ENCODE data around the gene DGKD. TPM values are rescaled to one million over a fixed set of nuclear protein-coding genes. Genes with fewer than 3 reads are reported as not detected.

Gene DGKD
- total and polyA plus RNA-seq, 2 donors from 2014 or later: 2.6 to 32.3 TPM

DNA sequence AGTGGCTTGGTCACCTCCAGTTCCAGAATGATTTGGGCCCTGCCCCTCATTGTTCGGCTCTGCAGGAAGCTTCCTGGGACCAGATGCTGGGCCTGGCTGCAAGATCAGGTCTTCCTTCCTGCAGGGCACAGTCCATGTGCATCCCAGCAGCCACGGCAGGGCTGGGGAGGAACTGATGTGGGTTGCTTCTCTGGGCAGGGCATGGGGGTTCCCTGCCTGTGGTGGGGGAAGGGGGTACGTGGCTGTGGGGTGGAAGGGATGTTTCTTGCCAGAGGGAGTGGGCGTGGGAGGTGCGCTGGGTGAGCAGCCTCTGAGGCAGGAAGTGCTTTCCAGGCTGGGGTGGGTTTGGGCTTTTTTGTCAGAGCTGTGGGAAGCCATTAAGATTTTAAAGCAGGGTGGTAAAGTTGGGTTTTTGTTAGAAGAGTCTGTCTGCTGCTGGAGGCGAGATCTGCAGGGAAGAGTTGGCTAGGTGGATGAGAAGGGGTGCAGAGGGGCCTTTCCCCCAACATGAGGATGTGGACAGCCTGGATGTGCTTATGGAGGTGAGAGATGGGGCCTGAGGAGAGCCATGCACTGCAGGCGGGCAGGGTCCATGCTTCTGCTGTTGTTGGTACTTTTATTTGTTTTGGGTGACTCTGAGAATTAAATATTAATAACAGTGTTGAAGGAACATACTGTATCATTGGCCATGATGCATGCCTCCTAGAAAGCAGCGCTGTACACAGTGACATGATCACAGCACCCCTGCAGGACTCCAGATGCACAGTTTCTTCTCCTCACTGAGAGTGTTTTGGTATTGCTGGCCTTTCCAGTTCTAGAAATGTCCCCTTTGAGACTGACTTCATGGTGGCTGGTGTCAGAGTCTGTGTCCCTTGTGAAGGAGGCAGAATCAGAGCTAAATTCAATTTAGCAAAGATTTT, 45.3 kb downstream of the DGKD start:
- TF ChIP-seq, protein P1, sequence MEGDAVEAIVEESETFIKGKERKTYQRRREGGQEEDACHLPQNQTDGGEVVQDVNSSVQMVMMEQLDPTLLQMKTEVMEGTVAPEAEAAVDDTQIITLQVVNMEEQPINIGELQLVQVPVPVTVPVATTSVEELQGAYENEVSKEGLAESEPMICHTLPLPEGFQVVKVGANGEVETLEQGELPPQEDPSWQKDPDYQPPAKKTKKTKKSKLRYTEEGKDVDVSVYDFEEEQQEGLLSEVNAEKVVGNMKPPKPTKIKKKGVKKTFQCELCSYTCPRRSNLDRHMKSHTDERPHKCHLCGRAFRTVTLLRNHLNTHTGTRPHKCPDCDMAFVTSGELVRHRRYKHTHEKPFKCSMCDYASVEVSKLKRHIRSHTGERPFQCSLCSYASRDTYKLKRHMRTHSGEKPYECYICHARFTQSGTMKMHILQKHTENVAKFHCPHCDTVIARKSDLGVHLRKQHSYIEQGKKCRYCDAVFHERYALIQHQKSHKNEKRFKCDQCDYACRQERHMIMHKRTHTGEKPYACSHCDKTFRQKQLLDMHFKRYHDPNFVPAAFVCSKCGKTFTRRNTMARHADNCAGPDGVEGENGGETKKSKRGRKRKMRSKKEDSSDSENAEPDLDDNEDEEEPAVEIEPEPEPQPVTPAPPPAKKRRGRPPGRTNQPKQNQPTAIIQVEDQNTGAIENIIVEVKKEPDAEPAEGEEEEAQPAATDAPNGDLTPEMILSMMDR (IDR thresholded peaks at IDR 0.05; ENCODE audit: borderline replicate concordance, extremely low read depth, insufficient read depth): no peak
- no peak for DNase-seq
- H3K4me1 ChIP-seq (ENCODE audit: control insufficient read depth in 2 of 3, insufficient read depth in 2 of 3, low read depth in 1 of 3, low read length in 3 of 3): no peaks in the 10 kb centered on the region
- no peak for FAIRE-seq
- H3K9me3 ChIP-seq (ENCODE audit: control insufficient read depth in 2 of 3, insufficient read depth in 1 of 3, low read length in 3 of 3): no peaks in the 10 kb centered on the region
- intact Hi-C loops (cut with DNase I): no loop called here
- H3K27ac ChIP-seq (ENCODE audit: low read depth in 2 of 2, low read length in 2 of 2): no peak overlapping the region
- peaks cover 0 to 5% (median 0%) of the 10 kb centered on the region in 3 donors for H3K36me3 ChIP-seq (ENCODE audit: control insufficient read depth in 2 of 3, insufficient read depth in 3 of 3, low read length in 3 of 3)
- H3K9ac ChIP-seq (ENCODE audit: low read length in 3 of 3): no peak overlapping the region
- no peaks in the 10 kb centered on the region for H3K27me3 ChIP-seq (ENCODE audit: control insufficient read depth, insufficient read depth, low read length)
- no peak overlapping the region for H3K4me3 ChIP-seq (ENCODE audit: low read length in 3 of 3)

DNA sequence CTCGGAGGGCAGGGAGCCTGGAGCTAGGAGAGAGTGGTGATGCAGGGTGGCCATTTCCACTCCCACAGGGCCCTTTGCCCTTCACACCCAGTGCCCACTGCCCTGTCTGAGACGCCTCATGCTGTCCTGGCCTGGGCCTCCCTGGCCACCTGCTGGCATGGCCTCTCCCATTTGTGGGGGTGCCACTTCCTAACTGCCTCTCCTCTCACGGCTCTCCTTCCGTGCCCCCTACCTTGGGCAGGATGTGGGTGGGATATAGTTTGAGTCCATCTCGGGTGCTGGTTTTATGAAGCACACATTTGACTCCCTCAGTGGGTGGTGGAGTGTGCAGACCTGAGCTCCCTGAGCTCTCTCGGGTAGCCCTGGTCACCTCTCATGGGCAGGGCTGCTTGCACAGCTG, 46.0 kb downstream of the DGKD start:
- Histone ChIP-seq H3K9me3 (ENCODE audit: control insufficient read depth in 2 of 3, insufficient read depth in 1 of 3, low read length in 3 of 3) (no peaks in the 10 kb centered on the region), H3K27me3 (ENCODE audit: control insufficient read depth, insufficient read depth, low read length) (no peaks in the 10 kb centered on the region), H3K4me3 (ENCODE audit: low read length in 3 of 3) (no peak overlapping the region), H3K9ac (ENCODE audit: low read length in 3 of 3) (no peak overlapping the region), H3K36me3 (ENCODE audit: control insufficient read depth in 2 of 3, insufficient read depth in 3 of 3, low read length in 3 of 3) (peaks cover 0 to 5% (median 0%) of the 10 kb centered on the region in 3 donors), H3K27ac (ENCODE audit: low read depth in 2 of 2, low read length in 2 of 2) (no peak overlapping the region), H3K4me1 (ENCODE audit: control insufficient read depth in 2 of 3, insufficient read depth in 2 of 3, low read depth in 1 of 3, low read length in 3 of 3) (no peaks in the 10 kb centered on the region)
- intact Hi-C loops (cut with DNase I): no loop called here
- FAIRE-seq: no peak
- TF ChIP-seq, protein P1 (IDR thresholded peaks at IDR 0.05; ENCODE audit: borderline replicate concordance, extremely low read depth, insufficient read depth): no peak
- no peak for DNase-seq

DNA sequence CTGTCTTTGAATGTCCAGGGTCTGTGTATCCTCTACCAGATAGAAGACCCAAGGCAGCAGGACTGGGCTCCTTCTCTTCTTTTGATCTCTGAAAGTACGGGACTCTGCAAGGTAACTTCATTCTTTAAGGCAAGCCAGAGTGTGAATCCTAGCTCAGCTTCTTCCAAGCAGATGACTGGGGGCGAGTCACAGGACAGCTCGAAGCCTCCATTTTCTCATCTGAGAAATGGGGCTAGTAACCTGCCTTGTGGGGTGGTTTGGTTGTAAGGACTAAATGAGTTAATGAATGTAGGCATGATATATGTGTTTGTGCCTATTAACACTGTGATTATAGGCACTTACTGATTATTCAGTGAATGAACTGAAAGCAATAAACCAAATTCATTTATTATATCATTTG, 46.7 kb downstream of the DGKD start:
- H3K36me3 ChIP-seq (ENCODE audit: control insufficient read depth in 2 of 3, insufficient read depth in 3 of 3, low read length in 3 of 3): peaks cover 0 to 5% (median 0%) of the 10 kb centered on the region in 3 donors
- H3K27me3 ChIP-seq (ENCODE audit: control insufficient read depth, insufficient read depth, low read length): no peaks in the 10 kb centered on the region
- H3K27ac ChIP-seq (ENCODE audit: low read depth in 2 of 2, low read length in 2 of 2): no peak overlapping the region
- H3K4me1 ChIP-seq (ENCODE audit: control insufficient read depth in 2 of 3, insufficient read depth in 2 of 3, low read depth in 1 of 3, low read length in 3 of 3): no peaks in the 10 kb centered on the region
- DNase-seq: no peak
- H3K4me3 ChIP-seq (ENCODE audit: low read length in 3 of 3): no peak overlapping the region
- TF ChIP-seq, protein P1 (IDR thresholded peaks at IDR 0.05; ENCODE audit: borderline replicate concordance, extremely low read depth, insufficient read depth): no peak
- intact Hi-C loops (cut with DNase I): no loop called here
- FAIRE-seq: no peak
- H3K9ac ChIP-seq (ENCODE audit: low read length in 3 of 3): no peak overlapping the region
- H3K9me3 ChIP-seq (ENCODE audit: control insufficient read depth in 2 of 3, insufficient read depth in 1 of 3, low read length in 3 of 3): no peaks in the 10 kb centered on the region

Measured in kidney (tissue), 14 donors.